IMR-90 (cell line): Measurements from ENCODE around the gene CTNS. TPM values are rescaled to one million over a fixed set of nuclear protein-coding genes. Genes with fewer than 3 reads are reported as not detected.

Experiments used
- ATAC-seq: fragments of 200-7000 bp; cut with Tn5 transposase; 2 replicates; pipeline ENCODE4 v1.9.1; 2020; ENCODE audit warnings: low read depth, mild to moderate bottlenecking, moderate library complexity
- BruUV-seq: library from RNA; stranded (reverse); fragments of 400-500 nt; replicated peaks from 2 replicates; lab custom pipeline; 2021; lab: Mats Ljungman, UMichigan
- CTCF ChIA-PET: fragments of 300-600 bp; formaldehyde crosslinking; extraction: SDS; loops from one replicate; lab custom pipeline; 2021; ENCODE audit warnings: antibody characterized with exemption; lab: Yijun Ruan, JAX
- POLR2A ChIA-PET: fragments of 300-600 bp; sonication (Branson Sonifier 250); formaldehyde crosslinking; loops from one replicate; lab custom pipeline; 2022; ENCODE audit warnings: antibody characterized with exemption; ENCODE audit not compliant: unreplicated experiment; lab: Charles Lee
- DNase-seq: peaks from one replicate; pipeline ENCODE4 v3.0.0; 2013
- H2AFZ ChIP-seq: replicated peaks from 2 replicates; pipeline ENCODE3; 2013; ENCODE audit warnings: low read length, mild to moderate bottlenecking; ENCODE audit not compliant: poor library complexity
- H2AK5ac ChIP-seq: 2 replicates; pipeline ENCODE4 v1.6.1; 2013; ENCODE audit warnings: low read depth, low read length, inconsistent platforms
- H2AK9ac ChIP-seq: replicated peaks from 2 replicates; pipeline ENCODE3; 2013; ENCODE audit warnings: mild to moderate bottlenecking, low read depth, low read length, moderate library complexity; ENCODE audit not compliant: poor library complexity
- H2BK120ac ChIP-seq: 2 replicates; pipeline ENCODE4 v1.6.1; 2013; ENCODE audit warnings: low read depth, low read length, inconsistent platforms
- H2BK15ac ChIP-seq: 3 replicates; pipeline ENCODE4 v1.6.1; 2013; ENCODE audit warnings: low read depth, low read length, inconsistent platforms
- H2BK20ac ChIP-seq: 2 replicates; pipeline ENCODE4 v1.6.1; 2013; ENCODE audit warnings: low read depth, mild to moderate bottlenecking, inconsistent platforms, low read length, moderate library complexity
- H2BK5ac ChIP-seq: 2 replicates; pipeline ENCODE4 v1.6.1; 2013; ENCODE audit warnings: mild to moderate bottlenecking, low read depth, low read length, inconsistent platforms; ENCODE audit not compliant: poor library complexity, severe bottlenecking
- H3K14ac ChIP-seq: replicated peaks from 2 replicates; pipeline ENCODE4 v1.6.1; 2013; ENCODE audit warnings: low read depth, low read length, inconsistent platforms
- H3K18ac ChIP-seq: 2 replicates; pipeline ENCODE4 v1.6.1; 2013; ENCODE audit warnings: low read depth, low read length, control low read depth
- H3K23ac ChIP-seq: 2 replicates; pipeline ENCODE4 v1.6.1; 2013; ENCODE audit warnings: low read depth, low read length, inconsistent platforms
- H3K27ac ChIP-seq: 2 replicates; pipeline ENCODE4 v1.5.1; 2013; ENCODE audit warnings: mild to moderate bottlenecking, control low read depth, low read length; ENCODE audit not compliant: insufficient read depth
- H3K27me3 ChIP-seq: 2 replicates; pipeline ENCODE4 v1.6.1; 2013; ENCODE audit warnings: low read length; ENCODE audit not compliant: control insufficient read depth, insufficient read depth
- H3K36me3 ChIP-seq: 2 replicates; pipeline ENCODE4 v1.6.1; 2013; ENCODE audit warnings: low read length, mixed read lengths; ENCODE audit not compliant: control insufficient read depth, insufficient read depth
- H3K4ac ChIP-seq: 2 replicates; pipeline ENCODE4 v1.6.1; 2013; ENCODE audit warnings: low read depth, low read length, inconsistent platforms
- H3K4me1 ChIP-seq: 2 replicates; pipeline ENCODE4 v1.6.1; 2013; ENCODE audit warnings: low read length, mixed read lengths; ENCODE audit not compliant: control insufficient read depth, insufficient read depth
- H3K4me2 ChIP-seq: 2 replicates; pipeline ENCODE4 v1.6.1; 2013; ENCODE audit warnings: low read depth, mild to moderate bottlenecking, control low read depth, low read length, moderate library complexity
- H3K4me3 ChIP-seq: 2 replicates; pipeline ENCODE4 v1.5.1; 2013; ENCODE audit warnings: low read depth, mild to moderate bottlenecking, control low read depth, low read length, moderate library complexity; ENCODE audit not compliant: insufficient read depth
- H3K56ac ChIP-seq: 2 replicates; pipeline ENCODE4 v1.6.1; 2013; ENCODE audit warnings: low read length, inconsistent platforms; ENCODE audit not compliant: insufficient read depth; ENCODE audit errors: extremely low read depth
- H3K79me1 ChIP-seq, 2 experiments: 2 replicates each; pipeline ENCODE4 v1.6.1; 2013; ENCODE audit warnings: low read length in 2 of 2, inconsistent platforms in 1 of 2, low read depth in 1 of 2
- H3K9ac ChIP-seq: 2 replicates; pipeline ENCODE4 v1.6.1; 2013; ENCODE audit warnings: low read depth, low read length, control low read depth
- H3K9me1 ChIP-seq: 2 replicates; pipeline ENCODE4 v1.6.1; 2013; ENCODE audit warnings: low read length, inconsistent platforms; ENCODE audit not compliant: insufficient read depth
- H3K9me3 ChIP-seq: 2 replicates; pipeline ENCODE4 v1.6.1; 2013; ENCODE audit warnings: low read length; ENCODE audit not compliant: control insufficient read depth, insufficient read depth
- H4K20me1 ChIP-seq: 2 replicates; pipeline ENCODE4 v1.6.1; 2013; ENCODE audit warnings: low read length, inconsistent platforms; ENCODE audit not compliant: insufficient read depth
- H4K5ac ChIP-seq: 2 replicates; pipeline ENCODE4 v1.6.1; 2013; ENCODE audit warnings: mild to moderate bottlenecking, low read depth, low read length, control low read depth
- H4K8ac ChIP-seq, 2 experiments: 2 replicates each; pipeline ENCODE4 v1.6.1; 2013; ENCODE audit warnings: low read depth in 2 of 2, low read length in 2 of 2, control low read depth in 1 of 2, inconsistent platforms in 1 of 2
- H4K91ac ChIP-seq: 2 replicates; pipeline ENCODE4 v1.6.1; 2013; ENCODE audit warnings: low read depth, low read length, inconsistent platforms; ENCODE audit not compliant: insufficient read depth
- CEBPB ChIP-seq: IDR thresholded peaks from 2 replicates; pipeline ENCODE4 v1.6.1; 2012; ENCODE audit warnings: low read depth, low read length, improper control_type of control experiment
- CHD1 ChIP-seq: IDR thresholded peaks from 2 replicates; pipeline ENCODE4 v1.6.1; 2012; ENCODE audit warnings: low read depth, low read length, improper control_type of control experiment
- MAZ ChIP-seq: IDR thresholded peaks from 2 replicates; pipeline ENCODE4 v1.6.1; 2012; ENCODE audit warnings: low read depth, mild to moderate bottlenecking, low read length, improper control_type of control experiment, moderate library complexity, borderline replicate concordance
- MXI1 ChIP-seq: IDR thresholded peaks from 2 replicates; pipeline ENCODE4 v1.6.1; 2012; ENCODE audit warnings: low read depth, mild to moderate bottlenecking, low read length, moderate library complexity, borderline replicate concordance
- NFE2L2 ChIP-seq: fragments of 150-350 bp; IDR thresholded peaks from 2 replicates; pipeline ENCODE4 v1.6.1; 2016; ENCODE audit warnings: low read depth, mild to moderate bottlenecking, low read length
- SMC3 ChIP-seq: fragments of 150-350 bp; IDR thresholded peaks from 2 replicates; pipeline ENCODE4 v1.6.1; 2016; ENCODE audit warnings: low read depth, mild to moderate bottlenecking, antibody characterized with exemption, low read length, moderate library complexity
- WGBS, 2 experiments: methylation state at CpG; one replicate each; pipeline versions ENCODE4 v1.1.5 to v1.1.7; 2013; ENCODE audit warnings: missing lambda C conversion rate in 2 of 2; ENCODE audit not compliant: insufficient read length in 1 of 2; ENCODE audit errors: extremely low coverage in 2 of 2; 5-methylcytosine and 5-hydroxymethylcytosine counted together
- dilution Hi-C: fragments of 300-500 bp; cut with HindIII; formaldehyde crosslinking; loops from one replicate; pipeline ENCODE4 v1.14.3; 2018; ENCODE audit warnings: low sequenced_read_pairs; ENCODE audit not compliant: unreplicated experiment
- in situ Hi-C: fragments of 300-500 bp; cut with MboI; formaldehyde crosslinking; loops from 3 replicates; pipeline ENCODE4 v1.14.3; 2019; ENCODE audit warnings: low sequenced_read_pairs, inconsistent platforms, mixed read lengths
- intact Hi-C: fragments of 100-400 bp; cut with micrococcal nuclease; formaldehyde crosslinking; loops from 2 replicates; pipeline ENCODE4 v1.10.0; 2022
- polyA plus RNA-seq, 3 experiments: library from polyadenylated mRNA; depleted of rRNA; stranded (reverse); fragments of >200 nt; gene quantifications; 2 replicates each; pipeline ENCODE4 v1.2.3, GENCODE V29; 2012; ENCODE audit warnings: low replicate concordance in 1 of 3
- total RNA-seq: library from RNA; depleted of rRNA; stranded (reverse); fragments of >200 nt; gene quantifications from 2 replicates; pipeline ENCODE4 v1.2.3, GENCODE V29; 2012

Gene CTNS
- total and polyA plus RNA-seq, 2 of the 4 experiments (the other 2 are of a cell fraction) = 4.7 to 5.3 TPM

DNA sequence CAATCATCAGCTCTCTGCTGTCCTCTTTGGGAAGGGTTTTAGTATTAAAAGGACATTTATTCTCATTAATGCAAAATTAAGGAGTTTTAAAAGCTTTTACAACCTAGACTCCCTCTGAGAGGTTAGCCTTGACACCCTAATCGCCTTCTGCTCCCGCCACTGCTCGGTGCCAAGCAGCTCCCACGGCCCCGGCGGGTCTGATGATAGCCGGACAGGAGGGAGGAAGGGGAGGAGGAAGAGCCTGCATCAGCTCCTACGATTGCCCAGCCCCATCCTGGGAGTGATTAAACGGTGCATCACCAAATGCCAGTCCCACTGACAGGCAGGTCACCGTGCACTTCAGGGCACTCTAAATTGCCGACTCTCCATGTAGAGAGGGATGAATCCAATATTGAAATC is 8.8 kb upstream of the CTNS start:
- no peak for ATAC-seq

More for the DNA sequence above, 8.8 kb upstream of the CTNS start:
- no TSS peak for BruUV-seq
- Histone ChIP-seq H3K9ac (no peak overlapping the region), H3K4me1 (no peaks in the 10 kb centered on the region), H3K36me3 (peaks cover 41% of the 10 kb centered on the region), H3K27me3 (no peaks in the 10 kb centered on the region), H3K14ac (no peak overlapping the region), H4K91ac (no peak overlapping the region), H3K4me2 (no peak overlapping the region), H3K9me3 (no peaks in the 10 kb centered on the region), H2AK9ac (no peak overlapping the region), H3K4ac (no peak overlapping the region), H4K5ac (no peak overlapping the region), H4K8ac (no peak overlapping the region), H3K79me1 (peaks cover 3 to 15% of the 10 kb centered on the region in 2 experiments; a peak in 3 of 4 replicates), H2AK5ac (no peak overlapping the region), H3K23ac (no peak overlapping the region), H3K9me1 (no peaks in the 10 kb centered on the region), H3K18ac (no peak overlapping the region), H2BK15ac (no peak overlapping the region), H2BK20ac (no peak overlapping the region), H2BK120ac (no peak overlapping the region), H2AFZ (no peak overlapping the region), H4K20me1 (no peaks in the 10 kb centered on the region; the same call in 1 of the 2 replicates), H2BK5ac (no peak overlapping the region), H3K27ac (no peak overlapping the region), H3K4me3 (no peak overlapping the region), H3K56ac (no peak overlapping the region)
- no CpG with 5 or more reads among the region's 11 CpGs for WGBS, 2 experiments
- intact Hi-C loops = no loop called here
- in situ Hi-C loops = no loop called here
- dilution Hi-C loops = no loop called here
- TF ChIP-seq CHD1 = no peak
- no peak for TF ChIP-seq CEBPB
- TF ChIP-seq MAZ = no peak
- TF ChIP-seq NFE2L2 = no peak
- TF ChIP-seq MXI1 = no peak
- no peak for TF ChIP-seq SMC3
- CTCF ChIA-PET = no interaction called here
- no peak for DNase-seq
- POLR2A ChIA-PET = no interaction called here
